ENCODE results near the gene TMEM232. TPM values are rescaled to one million over a fixed set of nuclear protein-coding genes. Genes with fewer than 3 reads are reported as not detected.

TMEM232 gene
- total RNA-seq, 1 experiment from 2014 or later: 1.6 TPM

- no peak overlapping the region for H2BK5ac ChIP-seq (ENCODE audit: insufficient read length, low read length)
- H4K8ac ChIP-seq (replicated peaks; ENCODE audit: insufficient read length, low read depth, low read length): no peak overlapping the region
- Mint-ChIP-seq H3K27ac (no peak overlapping the region), H3K4me1 (no peaks in the 10 kb centered on the region), H3K4me3 (no peak overlapping the region), H3K9me3 (no peaks in the 10 kb centered on the region), H3K36me3 (ENCODE audit: insufficient read depth in 1 of 3, low read depth in 3 of 3) (no peaks in the 10 kb centered on the region), H3K27me3 (ENCODE audit: low read depth) (no peaks in the 10 kb centered on the region)
- H3T11ph ChIP-seq (ENCODE audit: low read length): no peak overlapping the region
- no peak overlapping the region for H2BK120ac ChIP-seq (ENCODE audit: low read depth, low read length, poor library complexity, severe bottlenecking)
- H2AK5ac ChIP-seq (ENCODE audit: insufficient read length, low read length): no peak overlapping the region
- no peak overlapping the region for H2AFZ ChIP-seq (ENCODE audit: low read length)
- H2BK15ac ChIP-seq (ENCODE audit: low read depth, low read length): no peak overlapping the region
- no CpG with 5 or more reads among the region's 4 CpGs for WGBS (ENCODE audit: extremely low coverage, insufficient read length, low lambda C conversion rate)
- H3K23ac ChIP-seq (ENCODE audit: insufficient read length, low read depth, low read length): no peak overlapping the region
- TF ChIP-seq CTCF (conservative IDR thresholded peaks at IDR 0.05): no peak
- no peaks in the 10 kb centered on the region for H3K27me3 ChIP-seq (ENCODE audit: insufficient read depth, low read length)
- H3K18ac ChIP-seq (ENCODE audit: insufficient read length, low read depth, low read length): no peak overlapping the region
- no peak overlapping the region for H4K5ac ChIP-seq (ENCODE audit: insufficient read length, low read depth, low read length)
- DNase-seq: no peak
- H3K4ac ChIP-seq (ENCODE audit: low read depth, low read length): no peak overlapping the region
- H3K56ac ChIP-seq (ENCODE audit: insufficient read length, low read depth, low read length): no peak overlapping the region
- H3K23me2 ChIP-seq (ENCODE audit: insufficient read length, low read depth, low read length, poor library complexity, severe bottlenecking): no peaks in the 10 kb centered on the region
- no peak overlapping the region for H3K14ac ChIP-seq (ENCODE audit: insufficient read depth, low read length)
- H3K27ac ChIP-seq (ENCODE audit: insufficient read length, low read depth, low read length): no peak overlapping the region
- H2BK12ac ChIP-seq (ENCODE audit: insufficient read length, low read depth, low read length): no peak overlapping the region
- no peak overlapping the region for H3K9ac ChIP-seq (ENCODE audit: extremely low read depth, insufficient read length, low read length)
- no peak overlapping the region for H4K91ac ChIP-seq (ENCODE audit: insufficient read length, low read depth, low read length)
- no peaks in the 10 kb centered on the region for H3K9me3 ChIP-seq (ENCODE audit: control insufficient read depth, low read depth, low read length)
- no peaks in the 10 kb centered on the region for H3K79me2 ChIP-seq (ENCODE audit: insufficient read depth, low read length)
- H4K20me1 ChIP-seq (ENCODE audit: control insufficient read depth, insufficient read depth, insufficient read length): no peaks in the 10 kb centered on the region
- H3K4me2 ChIP-seq (ENCODE audit: insufficient read depth, insufficient read length, low read length): no peak overlapping the region
- no peaks in the 10 kb centered on the region for H3K4me1 ChIP-seq (ENCODE audit: insufficient read depth, low read length)
- H3K79me1 ChIP-seq (ENCODE audit: insufficient read depth, low read depth, low read length, poor library complexity, severe bottlenecking): no peaks in the 10 kb centered on the region
- H2BK20ac ChIP-seq (ENCODE audit: low read depth, low read length, poor library complexity, severe bottlenecking): no peak overlapping the region
Observed at GRCh38 chr5:110401881-110402280, 324.6 kb downstream of the TMEM232 start.

Data from H9 (cell line).